Left kidney (tissue), 2 donors: ENCODE results near the gene PPP6R3. TPM values are rescaled to one million over a fixed set of nuclear protein-coding genes. Genes with fewer than 3 reads are reported as not detected.
"Not testable (repeated sequence)": the region's sequence is repeated elsewhere in the genome, so short reads cannot be mapped to it uniquely, and the experiment has no call there.

ENCODE experiments used
- DNase-seq: peaks from one replicate; pipeline ENCODE4 v3.0.0-alpha.2; 2013
- polyA plus RNA-seq: library from polyadenylated mRNA; unstranded; fragments of 120-200 nt; gene quantifications from one replicate; pipeline ENCODE4 v1.2.1, GENCODE V29; 2013; ENCODE audit not compliant: insufficient read length

Gene PPP6R3
- polyA plus RNA-seq, 1 donor: 133 TPM

- DNase-seq: no peak
These were observed 140.6 kb downstream of the PPP6R3 start for GRCh38 chr11:68601147-68601546.

DNA sequence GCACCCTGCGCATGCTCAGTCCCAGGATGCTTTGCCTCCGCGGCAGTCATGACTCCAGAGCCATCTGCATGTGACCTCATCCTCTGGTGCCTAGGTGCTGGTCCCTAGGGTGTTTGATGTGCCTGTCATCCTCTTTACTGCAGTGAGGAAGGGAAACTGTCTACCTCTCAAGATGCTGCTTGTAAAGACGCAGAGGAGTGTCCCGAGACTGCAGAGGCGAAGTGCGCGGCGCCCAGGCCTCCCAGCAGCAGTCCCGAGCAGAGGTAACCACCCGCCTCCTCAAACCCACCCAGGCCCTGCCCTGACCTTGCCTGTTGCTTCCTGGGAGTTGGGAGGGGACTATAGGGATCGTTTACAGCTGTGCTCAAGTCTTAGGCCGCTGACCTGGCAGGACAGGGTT, 149.2 kb downstream of the PPP6R3 start:
- no peak for DNase-seq

DNA sequence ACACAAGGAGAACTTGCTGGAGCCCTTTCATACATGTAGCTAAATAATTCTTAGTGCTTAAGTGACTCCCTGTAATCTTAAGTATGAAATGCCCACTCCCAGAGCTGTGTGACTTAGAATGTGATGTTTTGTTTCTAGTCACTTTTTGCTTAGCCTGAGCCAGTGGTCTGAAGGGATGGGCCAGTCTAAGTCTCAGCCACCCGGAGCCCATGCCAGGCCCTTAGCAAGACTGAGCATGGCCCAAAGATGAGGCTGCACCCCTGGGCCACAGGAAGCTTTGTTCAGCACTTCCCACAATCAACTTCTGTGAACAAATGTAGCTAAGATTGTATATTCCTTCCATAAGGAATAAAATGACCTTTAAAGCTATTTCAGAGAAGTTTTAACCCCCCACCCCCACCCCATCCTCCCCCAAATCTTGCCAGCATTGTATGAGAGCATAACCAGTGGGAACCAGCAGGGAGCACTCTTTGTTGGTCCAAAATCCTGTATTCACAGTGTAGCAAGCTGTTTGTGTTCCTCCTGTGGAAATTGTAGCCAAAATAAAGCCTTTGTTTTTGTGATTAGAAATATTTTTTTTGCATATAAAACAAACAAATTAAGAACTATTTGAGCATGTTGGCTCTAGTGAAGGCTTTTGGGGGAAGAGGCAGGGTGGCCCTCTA, 150.0 kb downstream of the PPP6R3 start:
- DNase-seq: no peak

DNA sequence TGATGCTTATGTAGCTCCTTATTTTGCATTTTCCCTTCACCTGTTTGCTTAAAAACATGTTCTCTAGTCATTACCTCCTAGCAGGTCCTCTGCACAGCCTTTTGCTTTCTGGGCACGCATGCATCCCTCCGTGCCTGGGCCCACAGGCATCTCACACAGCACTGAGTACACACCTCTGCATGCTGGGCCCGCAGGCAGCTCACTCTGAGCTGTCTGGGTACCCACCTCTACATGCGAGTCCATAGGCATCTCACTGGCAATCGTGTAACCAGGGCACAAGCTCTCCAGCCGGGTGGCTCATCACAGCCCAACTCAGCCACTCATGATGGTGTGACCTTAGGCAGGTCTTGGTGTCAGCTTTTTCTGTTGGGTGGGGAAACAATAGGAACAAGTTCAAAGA, 155.1 kb downstream of the PPP6R3 start:
- DNase-seq: no peak

GRCh38 chr11:68617925-68618809, 157.6 kb downstream of the PPP6R3 start:
- DNase-seq: no peak

GRCh38 chr11:68621826-68622225, 161.3 kb downstream of the PPP6R3 start:
- no peak for DNase-seq

DNA sequence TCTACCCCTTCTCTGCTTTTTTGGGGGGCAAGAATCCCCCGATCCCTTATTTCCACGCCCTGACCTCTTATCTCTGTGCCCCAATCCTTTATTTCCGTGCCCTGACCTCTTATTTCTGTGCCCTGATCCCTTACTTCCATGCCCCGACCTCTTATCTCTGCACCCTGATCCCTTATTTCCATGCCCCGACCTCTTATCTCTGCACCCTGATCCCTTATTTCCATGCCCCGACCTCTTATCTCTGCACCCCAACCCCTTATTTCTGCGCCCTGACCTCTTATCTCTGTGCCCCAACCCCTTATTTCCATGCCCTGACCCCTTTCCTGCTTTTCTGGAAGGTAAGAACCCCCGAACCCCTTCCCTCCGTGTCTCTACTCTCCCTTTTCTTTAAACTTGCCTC, 163.2 kb downstream of the PPP6R3 start:
- not testable (repeated sequence) for DNase-seq

DNA sequence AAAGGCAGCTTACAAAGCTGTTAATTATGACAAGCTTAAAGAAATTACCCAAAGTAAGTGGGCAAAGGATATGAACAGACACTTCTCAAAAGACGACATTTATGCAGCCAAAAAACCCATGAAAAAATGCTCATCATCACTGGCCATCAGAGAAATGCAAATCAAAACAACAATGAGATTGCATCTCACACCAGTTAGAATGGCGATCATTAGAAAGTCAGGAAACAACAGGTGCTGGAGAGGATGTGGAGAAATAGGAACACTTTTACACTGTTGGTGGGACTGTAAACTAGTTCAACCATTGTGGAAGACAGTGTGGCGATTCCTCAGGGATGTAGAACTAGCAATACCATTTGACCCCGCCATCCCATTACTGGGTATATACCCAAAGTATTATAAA, 164.5 kb downstream of the PPP6R3 start:
- DNase-seq: not testable (repeated sequence)

DNA sequence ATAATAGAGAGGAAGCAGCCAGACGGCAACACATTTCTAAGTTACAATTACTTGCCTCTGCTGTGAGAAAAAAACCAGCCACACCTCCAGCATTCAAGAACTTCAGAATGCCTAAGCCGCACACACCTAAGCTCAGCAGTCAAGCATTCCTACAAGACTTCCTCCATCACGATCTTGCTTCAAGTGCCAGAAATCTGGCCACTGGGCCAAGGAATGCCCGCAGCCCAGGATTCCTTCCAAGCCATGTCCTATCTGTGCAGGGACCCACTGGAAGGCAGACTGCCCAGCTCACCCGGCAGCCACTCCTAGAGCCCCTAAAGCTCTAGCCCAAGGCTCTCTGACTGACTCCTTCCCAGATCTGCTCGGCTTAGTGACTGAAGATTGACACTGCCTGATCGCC, 165.7 kb downstream of the PPP6R3 start:
- DNase-seq: not testable (repeated sequence)

DNA sequence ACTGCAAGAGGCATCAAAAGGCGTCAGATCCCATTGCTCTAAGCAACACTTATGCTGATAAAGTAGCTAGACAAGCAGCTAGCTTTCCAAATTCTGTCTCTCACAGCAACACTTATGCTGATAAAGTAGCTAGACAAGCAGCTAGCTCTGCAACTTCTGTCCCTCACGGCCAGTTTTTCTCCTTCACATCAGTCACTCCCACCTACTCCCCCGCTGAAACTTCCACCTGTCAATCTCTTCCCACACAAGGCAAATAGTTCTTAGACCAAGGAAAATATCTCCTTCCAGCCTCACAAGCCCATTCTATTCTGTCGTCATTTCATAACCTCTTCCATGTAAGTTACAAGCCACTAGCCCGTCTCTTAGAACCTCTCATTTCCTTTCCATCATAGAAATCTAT, 168.3 kb downstream of the PPP6R3 start:
- not testable (repeated sequence) for DNase-seq

DNA sequence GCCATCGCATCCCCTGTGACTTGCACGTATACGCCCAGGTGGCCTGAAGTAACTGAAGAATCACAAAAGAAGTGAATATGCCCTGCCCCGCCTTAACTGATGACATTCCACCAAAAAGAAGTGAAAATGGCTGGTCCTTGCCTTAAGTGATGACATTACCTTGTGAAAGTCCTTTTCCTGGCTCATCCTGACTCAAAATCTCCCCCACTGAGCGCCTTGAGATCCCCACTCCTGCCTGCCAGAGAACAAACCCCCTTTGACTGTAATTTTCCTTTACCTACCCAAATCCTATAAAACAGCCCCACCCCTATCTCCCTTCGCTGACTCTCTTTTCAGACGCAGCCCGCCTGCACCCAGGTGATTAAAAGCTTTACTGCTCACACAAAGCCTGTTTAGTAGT, 171.8 kb downstream of the PPP6R3 start:
- DNase-seq: not testable (repeated sequence)

DNA sequence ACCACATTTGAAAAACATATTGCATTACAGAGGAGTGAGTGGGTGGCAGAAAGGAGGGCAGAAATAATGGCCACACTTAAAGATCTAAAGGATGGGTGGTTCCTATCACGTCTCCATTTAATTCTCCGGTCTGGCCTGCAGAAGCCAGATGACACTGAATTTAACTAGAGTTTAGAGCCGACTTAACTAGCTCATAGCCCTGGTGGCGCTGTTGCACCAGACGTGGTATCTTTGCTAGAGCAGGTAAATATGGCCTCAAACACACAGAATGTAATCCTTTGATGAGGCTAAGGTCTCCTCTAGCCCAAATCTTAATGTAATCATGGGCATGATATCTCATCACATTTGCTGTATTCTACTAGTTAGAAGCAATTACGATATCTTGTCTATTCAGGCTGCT, 172.2 kb downstream of the PPP6R3 start:
- DNase-seq: peak; percentile 63

GRCh38 chr11:68634606-68635005, 174.1 kb downstream of the PPP6R3 start:
- not testable (repeated sequence) for DNase-seq

- DNase-seq: not testable (repeated sequence)
These were observed 174.6 kb downstream of the PPP6R3 start for GRCh38 chr11:68635172-68635571.

DNA sequence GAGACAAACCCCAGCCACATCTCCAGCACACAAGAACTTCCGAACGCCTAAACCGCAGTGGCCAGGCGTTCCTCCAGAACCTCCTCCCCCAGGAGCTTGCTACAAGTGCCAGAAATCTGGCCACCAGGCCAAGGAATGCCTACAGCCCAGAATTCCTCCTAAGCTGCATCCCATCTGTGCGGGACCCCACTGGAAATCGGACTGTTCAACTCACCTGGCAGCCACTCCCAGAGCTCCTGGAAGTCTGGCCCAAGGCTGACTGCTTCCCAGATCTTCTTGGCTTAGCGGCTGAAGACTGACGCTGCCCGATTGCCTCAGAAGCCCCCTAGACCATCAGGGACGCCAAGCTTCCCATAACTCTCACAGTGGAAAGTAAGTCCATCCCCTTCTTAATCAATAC, 175.3 kb downstream of the PPP6R3 start:
- not testable (repeated sequence) for DNase-seq

GRCh38 chr11:68639322-68639721, 178.8 kb downstream of the PPP6R3 start:
- DNase-seq: not testable (repeated sequence)

DNA sequence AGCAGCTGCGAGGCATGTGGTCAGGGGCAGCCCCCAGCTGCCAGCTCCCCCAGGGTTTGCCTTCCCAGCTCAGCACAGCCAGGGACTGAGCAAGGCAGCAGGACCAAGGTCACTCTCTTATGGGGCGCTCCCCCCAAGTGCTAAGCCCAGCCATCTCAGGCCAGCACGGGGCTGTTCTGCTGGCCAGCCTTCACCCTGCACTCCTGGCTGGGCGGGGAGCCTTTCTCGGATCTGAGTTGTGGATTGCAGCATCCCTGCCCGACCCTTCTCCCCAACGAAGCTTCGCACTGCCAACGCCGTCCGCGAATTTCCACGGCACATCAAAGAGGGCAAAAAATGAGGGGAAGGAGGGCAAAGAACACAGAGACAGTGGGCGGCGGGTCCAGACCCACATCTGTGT, 181.3 kb downstream of the PPP6R3 start:
- no peak for DNase-seq

- DNase-seq: peak; percentile 38
These were observed 183.0 kb downstream of the PPP6R3 start for GRCh38 chr11:68643585-68643984.

DNA sequence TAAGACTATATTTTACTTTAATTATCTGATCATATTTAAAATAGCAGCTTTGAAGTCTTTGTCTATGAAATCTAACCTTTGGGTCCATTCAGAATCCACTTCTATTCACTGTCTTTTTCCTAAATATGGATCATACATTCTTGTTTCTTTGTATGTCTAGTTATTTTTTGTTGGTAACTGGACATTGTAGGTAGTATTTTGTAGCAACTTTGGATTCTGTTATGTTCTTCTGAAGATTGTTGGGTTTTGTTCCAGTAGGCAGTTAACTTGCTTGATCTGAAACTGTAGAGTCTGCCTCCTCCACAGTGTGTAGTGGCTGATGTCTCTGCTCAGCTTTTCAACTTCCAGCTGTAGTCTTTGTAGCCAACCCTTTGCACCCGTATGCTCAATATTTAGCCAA, 186.3 kb downstream of the PPP6R3 start:
- no peak for DNase-seq

DNA sequence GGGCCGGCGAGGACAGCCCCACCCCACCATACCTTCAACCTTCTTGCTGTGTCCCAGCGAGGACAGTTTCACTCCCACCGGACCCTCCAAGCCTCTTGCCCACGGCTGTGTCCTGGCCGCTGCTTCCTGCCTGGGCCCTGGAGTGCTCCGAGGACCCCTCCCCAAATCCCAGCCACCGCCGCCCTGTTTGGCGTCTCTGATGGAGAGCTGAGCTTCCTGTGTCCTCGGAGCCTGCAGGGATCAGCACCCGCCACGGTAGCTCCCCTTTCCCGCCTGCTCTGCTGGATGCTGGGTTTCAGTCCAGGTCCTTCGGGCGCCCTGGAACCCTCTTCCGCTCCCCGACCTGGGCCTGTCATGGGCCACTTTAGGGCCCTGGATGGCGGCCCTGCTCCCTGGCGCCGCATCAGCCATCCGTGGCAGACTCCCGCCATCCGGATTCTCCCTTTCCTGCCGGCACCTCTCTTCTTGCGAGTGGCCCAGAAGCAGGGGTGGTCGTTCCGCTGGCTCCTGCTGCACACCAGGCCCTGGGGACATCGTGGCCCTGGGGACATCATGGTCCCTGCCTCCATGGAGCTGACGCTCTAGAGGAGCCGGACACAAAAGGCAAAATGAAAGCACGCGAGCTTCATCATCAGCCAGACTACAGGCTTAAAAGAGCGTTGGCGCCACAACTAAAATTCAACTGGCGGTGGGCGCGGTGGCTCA, 189.5 kb downstream of the PPP6R3 start:
- DNase-seq: no peak

DNA sequence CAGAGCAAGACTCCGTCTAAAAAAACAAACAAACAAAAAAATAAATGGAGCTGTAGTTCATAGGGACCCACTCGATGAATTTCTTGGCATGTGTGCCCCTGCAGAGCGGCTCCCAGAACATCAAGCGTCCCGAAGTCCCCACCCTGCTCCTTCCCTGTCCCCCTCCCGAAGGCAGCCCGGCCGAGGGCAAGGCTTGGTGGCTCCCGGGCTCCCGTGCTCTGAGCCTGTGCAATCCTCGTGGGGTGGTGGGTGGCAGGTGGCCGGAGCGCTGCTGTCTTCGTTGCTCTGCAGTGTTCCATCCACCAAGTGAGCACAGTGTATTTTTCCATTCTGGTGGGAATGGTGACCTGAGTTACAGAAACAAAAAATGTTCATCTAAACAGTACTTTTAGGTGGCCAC, 190.2 kb downstream of the PPP6R3 start:
- DNase-seq: no peak

DNA sequence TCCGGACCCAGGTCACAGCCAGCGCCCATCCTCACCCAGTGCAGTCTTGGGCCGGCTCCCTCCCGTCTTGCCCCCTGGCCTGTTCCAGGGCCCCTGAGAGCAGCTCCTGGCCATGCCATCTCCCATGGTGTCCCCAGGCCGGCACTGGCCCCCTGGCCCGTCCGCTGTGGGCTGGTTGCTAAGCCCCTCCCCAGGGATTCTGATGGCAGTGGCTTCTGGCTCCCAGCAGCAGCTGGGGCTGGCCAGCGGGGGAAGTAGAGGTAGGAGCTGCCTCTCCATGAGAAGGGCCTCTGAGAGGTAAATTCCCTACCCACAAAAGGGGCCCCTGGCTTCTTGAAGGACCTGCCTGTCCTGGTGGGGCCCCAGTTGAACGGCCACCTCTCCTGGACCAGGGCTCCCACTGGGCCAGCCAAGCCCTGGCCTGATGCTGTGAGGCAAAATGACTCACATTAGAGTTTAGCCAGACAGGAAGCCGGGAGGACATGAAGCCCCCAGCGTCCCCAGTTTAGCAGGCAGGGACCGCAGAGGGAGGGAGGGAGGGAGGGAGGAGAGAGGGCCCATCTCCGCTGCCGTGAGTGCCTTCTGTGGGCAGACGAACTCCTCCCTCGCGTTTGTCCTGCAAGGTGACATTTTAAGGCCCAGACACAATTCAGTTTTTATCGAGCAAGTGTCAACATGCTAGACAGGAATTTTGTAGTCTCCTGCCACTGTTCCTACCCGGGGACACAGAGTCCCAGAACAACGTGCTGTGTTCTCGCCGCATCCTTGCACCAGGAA, 190.8 kb downstream of the PPP6R3 start:
- DNase-seq: no peak
